Neural cell (in vitro differentiated cells): ENCODE results near the gene SLC15A5. TPM values are rescaled to one million over a fixed set of nuclear protein-coding genes. Genes with fewer than 3 reads are reported as not detected.

ENCODE experiments used
- H2AFZ ChIP-seq: fragments of 200-600, 300-800 bp; sonication (generic), shearing (Covaris generic); 2 replicates; pipeline ENCODE4 v1.6.0; 2014; ENCODE audit warnings: low read depth, mild to moderate bottlenecking, antibody characterized with exemption, low read length, moderate library complexity
- H3F3A ChIP-seq: fragments of 200-600 bp; shearing (Covaris generic); 2 replicates; pipeline ENCODE4 v1.6.1; 2016; ENCODE audit warnings: mild to moderate bottlenecking, moderate library complexity, mixed read lengths, antibody characterized with exemption, low read length; ENCODE audit not compliant: insufficient read depth, poor library complexity, severe bottlenecking
- H3K27ac ChIP-seq: fragments of 200-600, 300-800 bp; sonication (generic), shearing (Covaris generic); 2 replicates; pipeline ENCODE4 v1.5.1; 2014; ENCODE audit warnings: mild to moderate bottlenecking, low read length, moderate library complexity
- H3K27me3 ChIP-seq: fragments of 300-800, 200-600 bp; sonication (generic), shearing (Covaris generic); 2 replicates; pipeline ENCODE4 v1.6.0; 2014; ENCODE audit warnings: mild to moderate bottlenecking, low read depth, low read length, moderate library complexity; ENCODE audit not compliant: insufficient read depth
- H3K36me3 ChIP-seq: fragments of 300-800, 200-600 bp; sonication (generic), shearing (Covaris generic); 2 replicates; pipeline ENCODE4 v1.5.1; 2014; ENCODE audit warnings: mild to moderate bottlenecking, antibody characterized with exemption, low read length, moderate library complexity; ENCODE audit not compliant: insufficient read depth
- H3K4me2 ChIP-seq: fragments of 300-800, 200-600 bp; sonication (generic), shearing (Covaris generic); 2 replicates; pipeline ENCODE4 v1.6.0; 2014; ENCODE audit warnings: mild to moderate bottlenecking, low read length
- H3K4me3 ChIP-seq: fragments of 300-800, 200-600 bp; sonication (generic), shearing (Covaris generic); 2 replicates; pipeline ENCODE4 v1.5.1; 2014; ENCODE audit warnings: mild to moderate bottlenecking, low read length, moderate library complexity
- H3K79me2 ChIP-seq: fragments of 200-600 bp; shearing (Covaris generic); replicated peaks from 2 replicates; pipeline ENCODE4 v1.6.0; 2014; ENCODE audit warnings: mild to moderate bottlenecking, low read length, moderate library complexity; ENCODE audit not compliant: insufficient read depth
- H3K9ac ChIP-seq: fragments of 300-800, 200-600 bp; sonication (generic), shearing (Covaris generic); 2 replicates; pipeline ENCODE4 v1.6.1; 2016; ENCODE audit warnings: mild to moderate bottlenecking, low read length, mixed read lengths
- H3K9me2 ChIP-seq: fragments of 200-600 bp; shearing (Covaris generic); 2 replicates; pipeline ENCODE4 v1.6.1; 2016; ENCODE audit warnings: mild to moderate bottlenecking, low read length, mixed read lengths; ENCODE audit not compliant: insufficient read depth
- H3K9me3 ChIP-seq: fragments of 200-600, 300-800 bp; sonication (generic), shearing (Covaris generic); 2 replicates; pipeline ENCODE4 v1.6.1; 2016; ENCODE audit warnings: mild to moderate bottlenecking, mixed run types, low read length, moderate library complexity, mixed read lengths
- H4K20me1 ChIP-seq: fragments of 200-600 bp; shearing (Covaris generic); 2 replicates; pipeline ENCODE4 v1.6.1; 2016; ENCODE audit warnings: mild to moderate bottlenecking, mixed run types; ENCODE audit not compliant: insufficient read depth
- EP300 ChIP-seq: fragments of 450-650 bp; conservative IDR thresholded peaks from 2 replicates; pipeline ENCODE4 v1.6.1; 2014; ENCODE audit warnings: antibody characterized with exemption, mild to moderate bottlenecking, moderate library complexity; ENCODE audit not compliant: poor library complexity, severe bottlenecking
- EZH2 ChIP-seq: fragments of 200-600, 300-800 bp; shearing (Covaris generic), sonication (generic); IDR thresholded peaks from 2 replicates; pipeline ENCODE4 v1.6.1; 2014; ENCODE audit warnings: antibody characterized with exemption, low read length, borderline replicate concordance, mild to moderate bottlenecking; ENCODE audit not compliant: insufficient read depth, poor library complexity, severe bottlenecking
- MXI1 ChIP-seq: fragments of 450-650 bp; conservative IDR thresholded peaks from 2 replicates; pipeline ENCODE4 v1.6.1; 2014; ENCODE audit warnings: antibody characterized with exemption, mild to moderate bottlenecking; ENCODE audit not compliant: poor library complexity, severe bottlenecking
- POLR2AphosphoS5 ChIP-seq: IDR thresholded peaks from 2 replicates; pipeline ENCODE4 v1.6.1; 2012
- RAD21 ChIP-seq: fragments of 450-650 bp; conservative IDR thresholded peaks from 2 replicates; pipeline ENCODE4 v1.6.1; 2014; ENCODE audit warnings: antibody characterized with exemption, mild to moderate bottlenecking, moderate library complexity
- SMC3 ChIP-seq: fragments of 450-650 bp; conservative IDR thresholded peaks from 2 replicates; pipeline ENCODE4 v1.6.1; 2014; ENCODE audit warnings: antibody characterized with exemption, mild to moderate bottlenecking, moderate library complexity; ENCODE audit not compliant: poor library complexity
- TAF1 ChIP-seq: IDR thresholded peaks from 2 replicates; pipeline ENCODE4 v1.6.1; 2012; ENCODE audit warnings: low read depth
- polyA plus RNA-seq: library from polyadenylated mRNA; depleted of rRNA; stranded (reverse); fragments of >200 nt; gene quantifications from 2 replicates; pipeline ENCODE4 v1.2.3, GENCODE V29; 2014
- TF ChIP-seq, protein P1 (sequence below): fragments of 450-650 bp; IDR thresholded peaks from 2 replicates; pipeline ENCODE4 v1.5.1; 2014; ENCODE audit warnings: antibody characterized with exemption, mild to moderate bottlenecking, moderate library complexity; ENCODE audit not compliant: poor library complexity, severe bottlenecking
- TF ChIP-seq, protein P2 (sequence below): IDR thresholded peaks from 2 replicates; pipeline ENCODE4 v1.6.1; 2012; ENCODE audit warnings: borderline replicate concordance

SLC15A5 gene
- polyA plus RNA-seq, 1 donor from 2014 or later: not detected

DNA sequence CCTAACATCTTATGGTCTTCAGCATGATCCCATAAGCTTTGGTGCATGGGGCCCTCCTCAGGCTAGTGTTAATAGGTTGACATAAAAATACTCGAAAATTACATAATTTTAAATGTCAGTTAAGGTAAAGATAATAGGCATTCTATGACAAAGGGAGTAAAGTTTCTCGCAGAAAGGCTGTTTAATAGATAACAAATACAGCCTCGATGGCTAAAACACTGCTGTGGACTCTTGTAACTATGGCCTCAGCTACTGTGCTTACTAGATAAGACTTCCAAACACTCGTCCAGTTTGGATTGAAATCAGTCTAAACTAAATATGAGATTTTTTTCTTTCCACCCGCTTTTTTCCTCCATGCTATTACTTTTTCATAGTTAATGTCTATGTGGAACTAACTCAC, 46.8 kb upstream of the SLC15A5 start:
- Histone ChIP-seq H3K9ac (no peak overlapping the region), H3K27me3 (no peaks in the 10 kb centered on the region), H3K9me3 (no peaks in the 10 kb centered on the region), H3K9me2 (no peaks in the 10 kb centered on the region), H3K4me2 (no peak overlapping the region), H3F3A (no peaks in the 10 kb centered on the region), H2AFZ (no peak overlapping the region), H3K4me3 (no peak overlapping the region), H3K27ac (no peak overlapping the region), H3K79me2 (no peaks in the 10 kb centered on the region), H3K36me3 (no peaks in the 10 kb centered on the region), H4K20me1 (no peaks in the 10 kb centered on the region)
- TF ChIP-seq TAF1: no peak
- no peak for TF ChIP-seq EZH2
- TF ChIP-seq SMC3: no peak
- TF ChIP-seq, protein P1, sequence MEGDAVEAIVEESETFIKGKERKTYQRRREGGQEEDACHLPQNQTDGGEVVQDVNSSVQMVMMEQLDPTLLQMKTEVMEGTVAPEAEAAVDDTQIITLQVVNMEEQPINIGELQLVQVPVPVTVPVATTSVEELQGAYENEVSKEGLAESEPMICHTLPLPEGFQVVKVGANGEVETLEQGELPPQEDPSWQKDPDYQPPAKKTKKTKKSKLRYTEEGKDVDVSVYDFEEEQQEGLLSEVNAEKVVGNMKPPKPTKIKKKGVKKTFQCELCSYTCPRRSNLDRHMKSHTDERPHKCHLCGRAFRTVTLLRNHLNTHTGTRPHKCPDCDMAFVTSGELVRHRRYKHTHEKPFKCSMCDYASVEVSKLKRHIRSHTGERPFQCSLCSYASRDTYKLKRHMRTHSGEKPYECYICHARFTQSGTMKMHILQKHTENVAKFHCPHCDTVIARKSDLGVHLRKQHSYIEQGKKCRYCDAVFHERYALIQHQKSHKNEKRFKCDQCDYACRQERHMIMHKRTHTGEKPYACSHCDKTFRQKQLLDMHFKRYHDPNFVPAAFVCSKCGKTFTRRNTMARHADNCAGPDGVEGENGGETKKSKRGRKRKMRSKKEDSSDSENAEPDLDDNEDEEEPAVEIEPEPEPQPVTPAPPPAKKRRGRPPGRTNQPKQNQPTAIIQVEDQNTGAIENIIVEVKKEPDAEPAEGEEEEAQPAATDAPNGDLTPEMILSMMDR: no peak
- TF ChIP-seq RAD21: no peak
- no peak for TF ChIP-seq MXI1
- TF ChIP-seq POLR2AphosphoS5: no peak
- TF ChIP-seq EP300: no peak
- TF ChIP-seq, protein P2, sequence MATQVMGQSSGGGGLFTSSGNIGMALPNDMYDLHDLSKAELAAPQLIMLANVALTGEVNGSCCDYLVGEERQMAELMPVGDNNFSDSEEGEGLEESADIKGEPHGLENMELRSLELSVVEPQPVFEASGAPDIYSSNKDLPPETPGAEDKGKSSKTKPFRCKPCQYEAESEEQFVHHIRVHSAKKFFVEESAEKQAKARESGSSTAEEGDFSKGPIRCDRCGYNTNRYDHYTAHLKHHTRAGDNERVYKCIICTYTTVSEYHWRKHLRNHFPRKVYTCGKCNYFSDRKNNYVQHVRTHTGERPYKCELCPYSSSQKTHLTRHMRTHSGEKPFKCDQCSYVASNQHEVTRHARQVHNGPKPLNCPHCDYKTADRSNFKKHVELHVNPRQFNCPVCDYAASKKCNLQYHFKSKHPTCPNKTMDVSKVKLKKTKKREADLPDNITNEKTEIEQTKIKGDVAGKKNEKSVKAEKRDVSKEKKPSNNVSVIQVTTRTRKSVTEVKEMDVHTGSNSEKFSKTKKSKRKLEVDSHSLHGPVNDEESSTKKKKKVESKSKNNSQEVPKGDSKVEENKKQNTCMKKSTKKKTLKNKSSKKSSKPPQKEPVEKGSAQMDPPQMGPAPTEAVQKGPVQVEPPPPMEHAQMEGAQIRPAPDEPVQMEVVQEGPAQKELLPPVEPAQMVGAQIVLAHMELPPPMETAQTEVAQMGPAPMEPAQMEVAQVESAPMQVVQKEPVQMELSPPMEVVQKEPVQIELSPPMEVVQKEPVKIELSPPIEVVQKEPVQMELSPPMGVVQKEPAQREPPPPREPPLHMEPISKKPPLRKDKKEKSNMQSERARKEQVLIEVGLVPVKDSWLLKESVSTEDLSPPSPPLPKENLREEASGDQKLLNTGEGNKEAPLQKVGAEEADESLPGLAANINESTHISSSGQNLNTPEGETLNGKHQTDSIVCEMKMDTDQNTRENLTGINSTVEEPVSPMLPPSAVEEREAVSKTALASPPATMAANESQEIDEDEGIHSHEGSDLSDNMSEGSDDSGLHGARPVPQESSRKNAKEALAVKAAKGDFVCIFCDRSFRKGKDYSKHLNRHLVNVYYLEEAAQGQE: no peak

DNA sequence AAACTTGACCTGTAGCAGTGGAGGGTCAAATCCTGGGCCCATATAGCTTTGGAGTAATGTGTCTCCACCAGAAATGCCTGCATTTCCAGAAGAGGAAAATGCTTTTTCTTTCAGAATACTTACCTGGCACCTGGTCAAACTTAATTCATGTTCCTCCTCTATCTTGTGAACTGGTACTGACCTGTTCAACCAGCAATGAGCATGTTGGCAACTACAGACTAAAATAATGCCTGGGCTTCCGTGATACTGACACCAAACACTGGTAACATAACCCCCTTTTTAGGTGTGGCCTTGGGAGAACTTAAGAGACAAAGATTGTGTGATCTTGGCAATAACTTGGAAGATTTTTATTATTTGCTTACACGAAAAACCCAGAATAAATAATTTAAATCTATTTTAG, 46.2 kb upstream of the SLC15A5 start:
- no peak overlapping the region for H2AFZ ChIP-seq
- no peaks in the 10 kb centered on the region for H3K9me2 ChIP-seq
- H3K4me2 ChIP-seq: no peak overlapping the region
- no peak overlapping the region for H3K4me3 ChIP-seq
- no peak overlapping the region for H3K9ac ChIP-seq
- TF ChIP-seq EZH2 (no peak), SMC3 (no peak), EP300 (no peak), RAD21 (no peak), MXI1 (no peak), TAF1 (no peak), POLR2AphosphoS5 (no peak)
- TF ChIP-seq, protein P2: no peak
- TF ChIP-seq, protein P1: no peak
- H3F3A ChIP-seq: no peaks in the 10 kb centered on the region
- H3K27ac ChIP-seq: no peak overlapping the region
- H3K9me3 ChIP-seq: no peaks in the 10 kb centered on the region
- H3K79me2 ChIP-seq: no peaks in the 10 kb centered on the region
- no peaks in the 10 kb centered on the region for H3K27me3 ChIP-seq
- H4K20me1 ChIP-seq: no peaks in the 10 kb centered on the region
- H3K36me3 ChIP-seq: no peaks in the 10 kb centered on the region
